OCI-LY1 (cell line): ENCODE measurements around the gene RARRES2.

Experiments used
- CTCF ChIP-seq: fragments of 200-600 bp; sonication (generic), shearing (Covaris generic); IDR thresholded peaks from 2 replicates; pipeline ENCODE4 v1.5.1; 2017; ENCODE audit warnings: mild to moderate bottlenecking, antibody characterized with exemption, low read length, moderate library complexity, mixed read lengths
- EZH2 ChIP-seq: fragments of 200-600 bp; sonication (generic), shearing (Covaris generic); IDR thresholded peaks from 2 replicates; pipeline ENCODE4 v1.8.0; 2017; ENCODE audit warnings: borderline replicate concordance, mixed run types, mild to moderate bottlenecking, antibody characterized with exemption, low read length, moderate library complexity, mixed read lengths

GRCh38 chr7:150359622-150360362, 18.4 kb upstream of the RARRES2 start:
- no peak for TF ChIP-seq CTCF
- TF ChIP-seq EZH2: no peak
